Retinal pigment epithelial cell (primary cell): ENCODE measurements around the gene TTC39C.

ENCODE experiments used
- DNase-seq: peaks from one replicate; pipeline ENCODE4 v3.0.0-alpha.2; 2010; ENCODE audit warnings: low read depth
- H3K4me3 ChIP-seq: 2 replicates; pipeline ENCODE4 v1.5.1; 2011; ENCODE audit warnings: mild to moderate bottlenecking, low read length, control low read depth, moderate library complexity
- TF ChIP-seq, protein P1 (sequence below): conservative IDR thresholded peaks from 2 replicates; pipeline ENCODE4 v1.5.1; 2011; ENCODE audit warnings: low read depth, low read length, control low read depth, inconsistent platforms

The TTC39C gene

DNA sequence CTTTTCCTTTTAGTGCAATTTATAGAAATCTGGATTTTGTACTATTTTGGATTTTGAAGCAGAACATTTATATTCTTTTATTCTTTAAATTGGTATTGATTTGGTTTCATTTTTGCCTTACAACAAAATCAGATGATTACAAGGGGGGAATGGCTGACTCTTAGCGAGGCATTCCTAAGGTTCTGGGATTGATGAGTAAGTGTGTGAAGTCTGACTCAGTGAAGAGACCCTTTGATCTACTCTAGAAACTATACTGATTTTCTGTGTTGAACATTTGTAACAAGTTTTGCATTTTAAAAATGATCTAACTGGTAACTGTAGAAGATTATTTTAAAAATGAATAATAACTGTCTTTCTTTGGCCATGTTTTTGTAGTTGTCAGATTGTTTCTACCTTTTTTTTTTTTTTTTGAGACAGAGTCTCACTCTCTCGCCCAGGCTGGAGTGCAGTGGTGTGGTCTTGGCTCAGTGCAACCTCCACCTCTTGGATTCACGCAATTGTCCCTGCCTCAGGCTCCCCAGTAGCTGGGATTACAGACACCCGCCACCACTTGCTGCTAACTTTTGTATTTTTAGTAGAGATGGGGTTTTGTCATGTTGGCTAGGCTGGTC, 48.7 kb downstream of the TTC39C start:
- no peak for DNase-seq
- TF ChIP-seq, protein P1, sequence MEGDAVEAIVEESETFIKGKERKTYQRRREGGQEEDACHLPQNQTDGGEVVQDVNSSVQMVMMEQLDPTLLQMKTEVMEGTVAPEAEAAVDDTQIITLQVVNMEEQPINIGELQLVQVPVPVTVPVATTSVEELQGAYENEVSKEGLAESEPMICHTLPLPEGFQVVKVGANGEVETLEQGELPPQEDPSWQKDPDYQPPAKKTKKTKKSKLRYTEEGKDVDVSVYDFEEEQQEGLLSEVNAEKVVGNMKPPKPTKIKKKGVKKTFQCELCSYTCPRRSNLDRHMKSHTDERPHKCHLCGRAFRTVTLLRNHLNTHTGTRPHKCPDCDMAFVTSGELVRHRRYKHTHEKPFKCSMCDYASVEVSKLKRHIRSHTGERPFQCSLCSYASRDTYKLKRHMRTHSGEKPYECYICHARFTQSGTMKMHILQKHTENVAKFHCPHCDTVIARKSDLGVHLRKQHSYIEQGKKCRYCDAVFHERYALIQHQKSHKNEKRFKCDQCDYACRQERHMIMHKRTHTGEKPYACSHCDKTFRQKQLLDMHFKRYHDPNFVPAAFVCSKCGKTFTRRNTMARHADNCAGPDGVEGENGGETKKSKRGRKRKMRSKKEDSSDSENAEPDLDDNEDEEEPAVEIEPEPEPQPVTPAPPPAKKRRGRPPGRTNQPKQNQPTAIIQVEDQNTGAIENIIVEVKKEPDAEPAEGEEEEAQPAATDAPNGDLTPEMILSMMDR = no peak
- no peak overlapping the region for H3K4me3 ChIP-seq

DNA sequence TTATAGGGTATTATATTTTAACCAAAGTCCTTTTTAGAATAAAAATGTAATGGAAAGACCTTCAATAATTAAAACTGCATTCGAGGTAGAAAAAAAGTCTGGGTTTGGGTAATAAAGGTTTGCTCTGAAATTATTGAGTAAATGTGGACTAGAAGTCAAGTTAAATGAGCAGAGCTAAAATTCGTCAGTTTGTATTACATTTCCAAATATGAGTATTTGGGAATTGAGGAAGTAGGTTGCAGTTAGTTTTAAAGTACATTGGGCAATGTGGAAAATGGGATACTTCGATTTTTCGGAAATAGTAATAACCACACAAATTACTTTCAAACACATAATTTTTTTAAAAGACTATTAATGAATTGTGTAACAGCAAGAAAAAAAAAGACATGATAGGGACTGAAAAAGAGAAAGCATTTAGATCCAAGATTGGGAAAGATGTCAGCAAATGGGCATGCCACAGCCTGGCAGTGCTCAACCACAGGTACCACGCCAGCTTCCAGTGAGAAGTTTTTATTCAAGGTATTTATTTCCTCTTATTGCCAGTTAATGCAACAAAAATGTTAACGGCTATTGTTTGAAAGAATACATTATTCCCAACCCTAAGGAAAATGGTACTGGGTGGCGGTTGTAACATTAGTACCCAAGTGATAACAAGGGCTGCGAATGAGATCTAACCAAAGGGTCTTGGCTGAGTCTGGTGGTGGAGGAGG, 50.0 kb downstream of the TTC39C start:
- DNase-seq = no peak
- TF ChIP-seq, protein P1 = no peak

GRCh38 chr18:24065906-24066305, 51.4 kb downstream of the TTC39C start:
- H3K4me3 ChIP-seq = no peak overlapping the region
- TF ChIP-seq, protein P1 = no peak
- DNase-seq = no peak

More for the DNA sequence above, 50.0 kb downstream of the TTC39C start:
- no peak overlapping the region for H3K4me3 ChIP-seq

DNA sequence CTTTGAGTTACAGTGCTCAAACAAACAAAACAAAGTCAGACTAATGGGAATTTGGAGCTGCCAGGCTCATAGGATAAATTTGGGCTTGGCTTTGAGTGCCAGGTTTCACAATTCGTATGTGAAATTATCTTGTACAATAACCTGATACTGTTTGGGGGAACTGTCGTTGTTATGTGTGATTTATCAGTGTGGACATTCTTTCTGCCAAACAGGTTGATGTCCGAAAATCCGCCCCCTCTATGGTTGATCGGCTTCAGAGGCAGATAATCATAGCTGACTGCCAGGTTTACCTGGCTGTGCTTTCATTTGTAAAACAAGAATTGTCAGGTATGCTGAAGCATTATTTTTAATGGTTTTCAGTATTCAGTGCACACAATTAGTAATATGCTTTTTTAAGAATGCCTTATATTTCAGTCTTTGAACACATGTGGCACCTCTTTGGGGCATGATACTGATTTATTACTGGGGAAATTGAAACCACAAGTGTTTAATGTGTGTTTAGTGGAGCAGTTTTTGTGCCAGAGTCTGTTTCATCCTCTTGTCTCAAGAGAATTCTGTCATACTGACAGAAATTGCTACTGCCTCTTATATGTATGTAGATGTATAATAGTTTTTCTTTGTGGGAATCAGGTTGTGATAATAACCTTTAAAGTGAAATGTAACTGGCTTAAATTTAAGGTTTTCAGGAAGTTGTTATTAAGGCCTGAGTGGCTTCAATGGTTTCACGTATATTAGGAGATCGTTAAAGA, 54.6 kb downstream of the TTC39C start:
- TF ChIP-seq, protein P1 = no peak
- no peak for DNase-seq
- no peak overlapping the region for H3K4me3 ChIP-seq

DNA sequence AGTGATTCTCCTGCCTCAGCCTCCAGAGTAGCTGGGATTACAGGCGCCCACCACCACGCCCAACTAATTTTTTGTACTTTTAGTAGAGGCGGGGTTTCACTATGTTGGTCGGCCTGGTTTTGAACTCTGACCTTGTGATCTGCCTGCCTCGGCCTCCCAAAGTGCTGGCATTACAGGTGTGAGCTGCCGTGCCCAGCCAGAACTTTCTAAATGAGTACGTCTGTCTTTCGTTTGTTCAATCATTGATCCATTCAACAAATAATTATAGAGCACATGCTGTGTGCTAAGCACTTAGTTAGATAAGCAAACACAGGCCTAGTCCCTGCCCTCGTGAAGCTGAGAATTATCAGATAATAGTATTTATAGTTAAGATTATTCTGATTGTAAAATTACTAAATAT, 56.5 kb downstream of the TTC39C start:
- H3K4me3 ChIP-seq = no peak overlapping the region
- TF ChIP-seq, protein P1 = no peak
- no peak for DNase-seq

DNA sequence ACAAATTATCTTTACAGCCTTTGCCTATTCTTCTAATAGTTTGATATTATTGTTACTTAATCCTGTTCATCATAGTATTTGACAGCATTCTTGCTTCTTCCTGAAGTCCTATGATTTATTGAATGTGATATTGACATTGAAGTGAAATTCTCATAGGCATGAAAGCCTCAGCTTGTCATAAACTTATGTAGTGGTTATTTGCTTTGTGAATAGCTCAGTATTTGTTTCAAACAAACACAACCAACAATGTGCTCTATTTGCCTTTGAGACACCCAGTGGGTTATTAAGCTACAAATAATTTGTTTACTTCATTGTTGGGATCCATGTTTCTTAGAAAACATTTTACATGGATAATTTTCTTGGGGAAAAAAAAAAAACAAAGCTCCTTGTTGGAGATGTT, 57.2 kb downstream of the TTC39C start:
- TF ChIP-seq, protein P1 = no peak
- no peak for DNase-seq
- no peak overlapping the region for H3K4me3 ChIP-seq
